Kidney (tissue), 14 donors: ENCODE data around the gene ARHGAP23. TPM values are rescaled to one million over a fixed set of nuclear protein-coding genes. Genes with fewer than 3 reads are reported as not detected.

Experiments
- DNase-seq, 5 donors: peaks; one replicate each; pipeline ENCODE4 v3.0.0-alpha.2; 2013 to 2020
- FAIRE-seq: peaks from 2 replicates; lab custom pipeline; 2012; peaks lifted over from hg19 to GRCh38; lab: Jason Lieb, UNC
- H3K27ac ChIP-seq, 2 donors: one replicate each; pipeline ENCODE4 v1.7.0; 2013; ENCODE audit warnings: low read depth in 2 of 2, low read length in 2 of 2, inconsistent platforms in 1 of 2
- H3K27me3 ChIP-seq: one replicate; pipeline ENCODE4 v1.7.1; 2013; ENCODE audit warnings: low read length, inconsistent platforms; ENCODE audit not compliant: control insufficient read depth, insufficient read depth
- H3K36me3 ChIP-seq, 3 donors: one replicate each; pipeline versions ENCODE4 v1.7.0 to v1.7.1; 2013; ENCODE audit warnings: low read length in 3 of 3, control low read depth in 1 of 3, inconsistent platforms in 1 of 3; ENCODE audit not compliant: insufficient read depth in 3 of 3, control insufficient read depth in 2 of 3
- H3K4me1 ChIP-seq, 3 donors: one replicate each; pipeline versions ENCODE4 v1.7.0 to v1.7.1; 2013; ENCODE audit warnings: low read length in 3 of 3, inconsistent platforms in 1 of 3, low read depth in 1 of 3; ENCODE audit not compliant: control insufficient read depth in 2 of 3, insufficient read depth in 2 of 3
- H3K4me3 ChIP-seq, 3 donors: one replicate each; pipeline versions ENCODE4 v1.7.0 to v1.8.1; 2013; ENCODE audit warnings: low read length in 3 of 3, control low read depth in 1 of 3, inconsistent platforms in 1 of 3
- H3K9ac ChIP-seq, 3 donors: one replicate each; pipeline versions ENCODE4 v1.7.0 to v1.7.1; 2013; ENCODE audit warnings: low read length in 3 of 3, control low read depth in 1 of 3, inconsistent platforms in 1 of 3
- H3K9me3 ChIP-seq, 3 donors: one replicate each; pipeline versions ENCODE4 v1.7.0 to v1.7.1; 2013; ENCODE audit warnings: low read length in 3 of 3, control low read depth in 1 of 3, inconsistent platforms in 1 of 3; ENCODE audit not compliant: control insufficient read depth in 2 of 3, insufficient read depth in 1 of 3
- intact Hi-C: fragments of 100-400 bp; cut with DNase I; formaldehyde crosslinking; loops from one replicate; pipeline ENCODE4 v1.11.1; 2022
- polyA plus RNA-seq: library from polyadenylated mRNA; stranded (reverse); fragments of 350-450 nt; fragmentation: Illumina TruSeq; extraction: RNeasy Lipid Tissue Mini Kit (QIAGEN cat#74804); gene quantifications from one replicate; pipeline ENCODE4 v1.2.3, GENCODE V29; 2014; ENCODE audit warnings: low read depth, low replicate concordance; ENCODE audit not compliant: insufficient read depth
- total RNA-seq: library from RNA; stranded (reverse); fragmentation: NEBNext Ultra II Directional; extraction: Animal tissue kit (Norgen Biotek cat#: 25700); gene quantifications from one replicate; pipeline ENCODE4 v1.2.1, GENCODE V29; 2021
- TF ChIP-seq, protein P1 (sequence below): IDR thresholded peaks from 3 replicates; pipeline ENCODE4 v1.5.1; 2012; ENCODE audit warnings: mild to moderate bottlenecking, moderate library complexity, borderline replicate concordance; ENCODE audit not compliant: insufficient read depth; ENCODE audit errors: extremely low read depth
- donor health status: control.
- donor health status: control.
- donor health status: control.
- donor health status: control.
- donor health status: control.
- donor health status: DM: yes; HTN: yes; CAD: no.
- donor health status: Normal renal cell carcinoma (clear cell type).

The ARHGAP23 gene
- total and polyA plus RNA-seq, 2 donors from 2014 or later: 7.6 to 53.8 TPM

DNA sequence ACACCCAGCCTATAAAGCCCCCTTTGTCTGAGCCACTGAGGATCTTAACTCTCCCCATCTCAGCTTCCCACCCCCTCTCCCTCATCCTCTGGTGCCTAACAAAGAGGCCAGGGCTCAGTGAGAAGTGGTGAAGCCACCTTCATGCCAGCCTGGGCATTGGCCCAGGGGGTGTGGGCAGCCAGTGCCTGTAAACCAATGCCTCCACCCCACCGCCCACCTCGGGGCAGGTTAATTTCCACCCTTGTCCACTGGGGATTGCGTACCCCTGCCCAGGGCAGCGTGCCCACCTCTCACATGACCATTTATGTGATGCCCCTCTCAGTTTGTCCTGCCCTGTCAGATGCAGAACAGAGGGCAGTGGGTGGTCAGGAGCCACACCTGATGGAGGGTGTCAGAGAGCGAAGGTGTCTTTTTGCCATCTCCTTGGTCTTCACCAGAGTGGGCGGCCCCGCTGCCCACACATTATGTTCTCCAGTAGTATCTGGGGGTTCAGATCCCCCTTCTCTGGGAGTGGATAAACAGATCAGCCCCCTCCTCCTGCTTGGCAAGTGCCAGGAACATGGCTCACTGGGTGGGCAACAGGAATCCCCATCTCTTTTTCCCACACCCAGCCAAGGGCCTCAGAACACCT lies 10.1 kb upstream of the ARHGAP23 start:
- DNase-seq (no peak), FAIRE-seq (no peak)
- H3K4me1 ChIP-seq: peaks cover 0 to 6% (median 0%) of the 10 kb centered on the region in 3 donors
- no peak overlapping the region for H3K27ac ChIP-seq
- no peaks in the 10 kb centered on the region for H3K27me3 ChIP-seq
- TF ChIP-seq, protein P1, sequence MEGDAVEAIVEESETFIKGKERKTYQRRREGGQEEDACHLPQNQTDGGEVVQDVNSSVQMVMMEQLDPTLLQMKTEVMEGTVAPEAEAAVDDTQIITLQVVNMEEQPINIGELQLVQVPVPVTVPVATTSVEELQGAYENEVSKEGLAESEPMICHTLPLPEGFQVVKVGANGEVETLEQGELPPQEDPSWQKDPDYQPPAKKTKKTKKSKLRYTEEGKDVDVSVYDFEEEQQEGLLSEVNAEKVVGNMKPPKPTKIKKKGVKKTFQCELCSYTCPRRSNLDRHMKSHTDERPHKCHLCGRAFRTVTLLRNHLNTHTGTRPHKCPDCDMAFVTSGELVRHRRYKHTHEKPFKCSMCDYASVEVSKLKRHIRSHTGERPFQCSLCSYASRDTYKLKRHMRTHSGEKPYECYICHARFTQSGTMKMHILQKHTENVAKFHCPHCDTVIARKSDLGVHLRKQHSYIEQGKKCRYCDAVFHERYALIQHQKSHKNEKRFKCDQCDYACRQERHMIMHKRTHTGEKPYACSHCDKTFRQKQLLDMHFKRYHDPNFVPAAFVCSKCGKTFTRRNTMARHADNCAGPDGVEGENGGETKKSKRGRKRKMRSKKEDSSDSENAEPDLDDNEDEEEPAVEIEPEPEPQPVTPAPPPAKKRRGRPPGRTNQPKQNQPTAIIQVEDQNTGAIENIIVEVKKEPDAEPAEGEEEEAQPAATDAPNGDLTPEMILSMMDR: no peak
- H3K4me3 ChIP-seq: no peak overlapping the region
- H3K36me3 ChIP-seq: no peaks in the 10 kb centered on the region
- H3K9me3 ChIP-seq: no peaks in the 10 kb centered on the region
- no peak overlapping the region for H3K9ac ChIP-seq
- intact Hi-C loops: no loop called here

DNA sequence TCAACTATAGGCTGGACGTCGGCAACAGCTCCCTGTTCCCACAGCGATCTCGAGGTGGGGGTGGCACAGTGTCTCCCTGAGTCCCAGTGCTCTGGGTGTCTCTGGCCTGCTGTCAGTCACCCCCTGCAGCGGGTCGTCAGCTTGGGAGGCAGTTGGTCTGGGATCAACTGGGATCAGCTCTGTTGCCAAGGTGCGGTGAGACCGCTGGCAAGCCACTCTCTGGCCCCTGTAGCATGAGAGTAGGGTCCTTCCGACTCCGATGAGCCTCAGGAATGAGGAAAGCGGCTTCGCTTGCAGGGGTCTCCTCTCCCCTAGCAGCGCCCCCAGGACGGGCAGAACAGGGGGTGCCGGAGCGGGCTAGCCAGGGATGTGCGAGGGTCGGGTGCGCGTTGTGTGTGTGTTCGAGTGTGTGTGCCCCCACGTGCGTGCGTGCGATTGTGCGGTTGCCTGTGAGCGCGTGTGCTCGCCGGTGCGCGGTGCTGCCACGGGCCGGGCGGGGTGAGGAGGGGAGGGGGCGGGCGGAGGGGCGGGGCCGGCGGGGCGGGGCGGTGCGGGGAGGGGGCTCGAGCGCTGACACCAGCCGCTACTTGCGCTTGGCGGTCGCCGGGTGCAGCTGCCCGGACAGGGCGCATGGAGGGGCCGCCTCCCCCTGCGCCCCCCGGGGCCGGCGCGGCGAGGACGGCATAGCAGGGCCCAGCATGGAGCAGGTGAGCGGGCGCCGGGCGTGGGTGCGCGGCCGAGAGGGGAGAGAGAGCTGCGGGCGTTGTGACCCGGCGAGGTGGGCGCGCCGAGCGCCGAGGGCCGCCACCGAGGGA lies 9.4 kb upstream of the ARHGAP23 start:
- FAIRE-seq: no peak
- peak in 2 of 5 donors; percentile 23 to 39 for DNase-seq
- no peaks in the 10 kb centered on the region for H3K27me3 ChIP-seq

DNA sequence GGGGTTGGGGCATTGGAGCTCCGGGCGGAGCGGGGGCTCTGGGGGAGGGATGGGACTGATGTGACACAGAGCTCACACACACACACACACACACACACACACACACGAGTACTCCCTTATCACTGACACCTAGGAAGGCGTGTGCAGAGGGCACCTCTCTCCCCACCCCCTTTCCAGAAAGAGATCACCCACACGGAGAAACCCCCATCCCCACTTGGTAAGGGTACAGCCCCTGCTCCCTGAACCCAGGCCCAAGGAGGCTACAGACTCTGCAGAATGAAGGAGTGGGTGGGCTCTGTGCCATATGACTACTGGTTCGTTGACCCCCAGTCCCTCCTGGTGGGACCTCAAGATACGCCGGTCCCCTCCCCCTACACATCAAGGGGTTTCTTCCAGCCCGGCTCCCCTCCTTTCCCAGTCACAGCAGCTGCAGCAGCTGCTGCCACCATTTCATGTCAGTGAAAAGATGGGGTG lies 8.7 kb upstream of the ARHGAP23 start:
- H3K36me3 ChIP-seq: no peaks in the 10 kb centered on the region
- H3K9me3 ChIP-seq: no peaks in the 10 kb centered on the region
- H3K9ac ChIP-seq: no peak overlapping the region
- DNase-seq: no peak
- intact Hi-C loops: no loop called here
- no peak overlapping the region for H3K27ac ChIP-seq
- peaks cover 0 to 6% (median 0%) of the 10 kb centered on the region in 3 donors for H3K4me1 ChIP-seq
- TF ChIP-seq, protein P1: no peak
- H3K4me3 ChIP-seq: no peak overlapping the region
- FAIRE-seq: no peak
- H3K27me3 ChIP-seq: no peaks in the 10 kb centered on the region

More for the DNA sequence above, 9.4 kb upstream of the ARHGAP23 start:
- intact Hi-C loops: no loop called here
- no peak overlapping the region for H3K27ac ChIP-seq
- H3K9me3 ChIP-seq: no peaks in the 10 kb centered on the region
- no peaks in the 10 kb centered on the region for H3K36me3 ChIP-seq
- H3K4me1 ChIP-seq: peaks cover 0 to 6% (median 0%) of the 10 kb centered on the region in 3 donors
- no peak overlapping the region for H3K4me3 ChIP-seq
- no peak overlapping the region for H3K9ac ChIP-seq
- TF ChIP-seq, protein P1: no peak
